ES-I3 (cell line): ENCODE measurements around the gene HNF1B.

ENCODE experiments used
- H3K36me3 ChIP-seq: 2 replicates; pipeline ENCODE4 v1.6.1; 2013; ENCODE audit warnings: mild to moderate bottlenecking, low read length, control low read depth, moderate library complexity; ENCODE audit not compliant: insufficient read depth
- H3K4me1 ChIP-seq: 2 replicates; pipeline ENCODE4 v1.6.1; 2013; ENCODE audit warnings: mild to moderate bottlenecking, control low read depth, low read length; ENCODE audit not compliant: insufficient read depth
- H3K9ac ChIP-seq: 2 replicates; pipeline ENCODE4 v1.6.1; 2013; ENCODE audit warnings: low read depth, mild to moderate bottlenecking, low read length, moderate library complexity
- H3K9me3 ChIP-seq: 2 replicates; pipeline ENCODE4 v1.6.1; 2013; ENCODE audit warnings: mild to moderate bottlenecking, low read length, moderate library complexity; ENCODE audit not compliant: control insufficient read depth, insufficient read depth

The HNF1B gene

GRCh38 chr17:37770631-37771518, 26.0 kb upstream of the HNF1B start:
- Histone ChIP-seq H3K9me3 (no peaks in the 10 kb centered on the region; the same call in 1 of the 2 replicates), H3K9ac (no peak overlapping the region), H3K36me3 (no peaks in the 10 kb centered on the region), H3K4me1 (no peaks in the 10 kb centered on the region)

- Histone ChIP-seq H3K9ac (no peak overlapping the region), H3K4me1 (no peaks in the 10 kb centered on the region), H3K9me3 (no peaks in the 10 kb centered on the region; the same call in 1 of the 2 replicates), H3K36me3 (no peaks in the 10 kb centered on the region)
These were observed 24.2 kb upstream of the HNF1B start for GRCh38 chr17:37769050-37769449.

GRCh38 chr17:37768438-37768837, 23.6 kb upstream of the HNF1B start:
- H3K36me3 ChIP-seq = no peaks in the 10 kb centered on the region
- H3K4me1 ChIP-seq = no peaks in the 10 kb centered on the region
- no peaks in the 10 kb centered on the region; the same call in 1 of the 2 replicates for H3K9me3 ChIP-seq
- H3K9ac ChIP-seq = no peak overlapping the region

GRCh38 chr17:37766971-37767370, 22.1 kb upstream of the HNF1B start:
- no peaks in the 10 kb centered on the region; the same call in 1 of the 2 replicates for H3K9me3 ChIP-seq
- H3K4me1 ChIP-seq = no peaks in the 10 kb centered on the region
- H3K9ac ChIP-seq = no peak overlapping the region

DNA sequence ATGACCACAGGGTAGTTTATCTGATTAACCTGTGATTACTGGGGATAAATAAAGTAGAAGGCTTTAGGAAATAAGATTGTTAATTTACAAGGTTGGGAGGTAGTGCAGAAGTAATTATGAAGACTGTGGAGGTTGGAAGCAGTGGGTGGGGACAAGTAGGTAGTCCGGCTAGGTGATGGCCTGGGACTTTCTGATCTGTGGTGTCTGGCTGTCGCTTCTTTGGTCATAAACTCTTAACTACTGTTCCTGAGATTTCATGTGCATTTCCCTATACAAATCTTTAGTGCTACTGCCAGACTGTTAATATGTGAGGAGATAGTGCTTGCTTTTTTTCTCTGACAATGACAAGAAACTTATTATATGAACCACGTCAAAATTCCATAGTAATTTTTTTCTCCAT, 19.5 kb upstream of the HNF1B start:
- Histone ChIP-seq H3K9ac (no peak overlapping the region), H3K36me3 (no peaks in the 10 kb centered on the region), H3K9me3 (no peaks in the 10 kb centered on the region; the same call in 1 of the 2 replicates), H3K4me1 (no peaks in the 10 kb centered on the region)

More at GRCh38 chr17:37766971-37767370, 22.1 kb upstream of the HNF1B start:
- no peaks in the 10 kb centered on the region for H3K36me3 ChIP-seq

DNA sequence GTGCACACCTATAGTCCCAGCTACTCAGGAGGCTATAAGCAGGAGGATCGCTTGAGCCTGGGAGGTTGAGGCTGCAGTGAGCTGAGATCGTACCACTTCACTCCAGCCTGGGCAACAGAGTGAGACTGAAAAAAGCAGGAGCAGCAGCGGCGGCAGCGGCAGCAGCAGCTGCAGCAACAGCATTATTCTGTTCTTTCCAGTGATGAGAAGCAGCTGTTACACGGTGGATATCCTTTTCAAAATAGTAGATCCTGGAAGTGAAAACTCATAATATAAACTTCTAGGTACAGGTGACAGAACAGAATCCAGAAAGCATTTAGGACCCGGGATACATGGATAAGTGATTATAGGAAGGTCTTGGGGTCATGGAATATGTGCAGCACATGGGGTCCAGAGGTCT, 17.8 kb upstream of the HNF1B start:
- no peak overlapping the region for H3K9ac ChIP-seq
- no peaks in the 10 kb centered on the region for H3K36me3 ChIP-seq
- H3K9me3 ChIP-seq = no peaks in the 10 kb centered on the region; the same call in 1 of the 2 replicates
- no peaks in the 10 kb centered on the region for H3K4me1 ChIP-seq

DNA sequence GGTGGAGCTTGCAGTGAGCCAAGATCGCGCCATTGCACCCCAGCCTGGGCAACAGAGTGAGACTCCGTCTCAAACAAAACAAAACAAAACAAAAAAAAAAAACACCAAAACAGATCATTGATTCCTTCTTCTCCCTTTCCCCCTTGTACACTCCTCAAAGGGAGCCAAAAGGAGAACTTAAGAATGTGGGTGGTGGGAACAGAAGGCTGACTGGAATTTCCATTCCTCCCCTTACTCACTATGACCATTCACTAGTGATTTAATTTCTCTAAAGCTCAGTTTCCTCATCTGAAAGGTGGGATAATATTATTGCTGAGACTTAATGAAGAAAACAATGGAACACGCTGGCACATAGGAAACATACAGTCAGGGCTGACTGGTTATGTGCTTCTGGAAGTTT, 17.1 kb upstream of the HNF1B start:
- H3K36me3 ChIP-seq = no peaks in the 10 kb centered on the region
- H3K9me3 ChIP-seq = no peaks in the 10 kb centered on the region; the same call in 1 of the 2 replicates
- H3K4me1 ChIP-seq = no peaks in the 10 kb centered on the region
- no peak overlapping the region for H3K9ac ChIP-seq

GRCh38 chr17:37761059-37761458, 16.2 kb upstream of the HNF1B start:
- no peaks in the 10 kb centered on the region for H3K36me3 ChIP-seq
- H3K9ac ChIP-seq = no peak overlapping the region
- H3K4me1 ChIP-seq = no peaks in the 10 kb centered on the region
- no peaks in the 10 kb centered on the region; the same call in 1 of the 2 replicates for H3K9me3 ChIP-seq

- Histone ChIP-seq H3K36me3 (no peaks in the 10 kb centered on the region), H3K9me3 (no peaks in the 10 kb centered on the region; the same call in 1 of the 2 replicates), H3K4me1 (no peaks in the 10 kb centered on the region), H3K9ac (no peak overlapping the region)
These were observed 14.3 kb upstream of the HNF1B start for GRCh38 chr17:37759014-37759637.

- no peak overlapping the region for H3K9ac ChIP-seq
- H3K4me1 ChIP-seq = no peaks in the 10 kb centered on the region
- H3K9me3 ChIP-seq = no peaks in the 10 kb centered on the region
- H3K36me3 ChIP-seq = no peaks in the 10 kb centered on the region
These were observed 11.2 kb upstream of the HNF1B start for GRCh38 chr17:37756051-37756450.

- no peaks in the 10 kb centered on the region for H3K4me1 ChIP-seq
- H3K9ac ChIP-seq = no peak overlapping the region
- H3K9me3 ChIP-seq = no peaks in the 10 kb centered on the region
- H3K36me3 ChIP-seq = no peaks in the 10 kb centered on the region
These were observed 10.6 kb upstream of the HNF1B start for GRCh38 chr17:37755455-37755854.

DNA sequence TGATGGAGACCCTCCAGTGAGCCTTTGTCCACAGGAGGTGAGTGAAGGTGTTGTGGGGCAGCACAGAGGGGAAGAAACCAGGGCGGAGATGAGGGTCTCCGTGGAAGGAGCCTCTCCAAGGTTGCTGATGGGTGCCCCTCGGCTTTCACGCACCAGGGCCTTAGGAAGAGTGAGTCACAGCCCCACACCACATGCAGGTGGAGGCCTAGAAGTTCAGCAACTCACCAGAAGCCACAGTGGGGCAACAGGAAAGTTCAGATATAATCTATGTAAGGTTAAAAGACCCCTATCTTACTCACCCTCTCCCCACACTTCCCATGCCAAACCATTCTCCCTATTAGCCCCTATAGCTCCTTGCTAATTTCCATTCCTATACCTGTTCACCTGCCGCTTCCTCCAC, 9.5 kb upstream of the HNF1B start:
- no peak overlapping the region for H3K9ac ChIP-seq
- no peaks in the 10 kb centered on the region for H3K9me3 ChIP-seq
- H3K36me3 ChIP-seq = no peaks in the 10 kb centered on the region
- no peaks in the 10 kb centered on the region for H3K4me1 ChIP-seq

DNA sequence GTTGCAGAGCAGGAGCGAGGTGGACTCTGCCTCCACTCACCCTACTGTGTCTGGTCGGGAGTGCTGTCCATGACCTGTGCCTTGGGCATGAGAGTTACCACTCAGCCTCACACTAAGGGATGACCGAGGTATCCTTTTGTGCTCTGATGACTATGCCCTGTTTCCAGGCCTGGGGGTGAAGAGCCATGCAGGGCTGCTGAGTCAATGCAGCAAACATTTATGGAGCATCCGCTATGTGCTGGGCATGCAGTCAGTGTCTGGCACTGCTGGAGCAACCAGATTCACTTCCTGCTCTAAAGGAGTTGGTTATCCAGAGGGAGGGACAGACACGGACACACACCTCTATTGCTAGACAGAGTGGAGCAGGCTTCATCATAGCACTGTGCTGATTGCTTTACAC, 7.6 kb upstream of the HNF1B start:
- Histone ChIP-seq H3K9ac (no peak overlapping the region), H3K36me3 (no peaks in the 10 kb centered on the region), H3K9me3 (no peaks in the 10 kb centered on the region), H3K4me1 (no peaks in the 10 kb centered on the region)

- H3K36me3 ChIP-seq = no peaks in the 10 kb centered on the region
- H3K4me1 ChIP-seq = peaks cover 3% of the 10 kb centered on the region; the same call in 1 of the 2 replicates
These were observed 6.1 kb upstream of the HNF1B start for GRCh38 chr17:37750768-37751475.

More at GRCh38 chr17:37750768-37751475, 6.1 kb upstream of the HNF1B start:
- no peaks in the 10 kb centered on the region for H3K9me3 ChIP-seq
- H3K9ac ChIP-seq = no peak overlapping the region
